Ascending aorta (tissue), 2 donors: ENCODE measurements around the gene SERTAD2. TPM values are rescaled to one million over a fixed set of nuclear protein-coding genes. Genes with fewer than 3 reads are reported as not detected.

ENCODE experiments used
- DNase-seq, 2 donors: peaks; one replicate each; pipeline ENCODE4 v3.0.0-alpha.2; 2019; ENCODE audit warnings: low spot score in 2 of 2
- H3K27ac ChIP-seq, 2 donors: fragments of 200-600 bp; sonication (generic); one replicate each; pipeline ENCODE4 v1.5.1; 2016 to 2017; ENCODE audit warnings: mild to moderate bottlenecking in 1 of 2
- H3K27me3 ChIP-seq: fragments of 200-600 bp; sonication (generic); one replicate; pipeline ENCODE4 v1.5.1; 2017
- H3K36me3 ChIP-seq, 2 donors: fragments of 200-600 bp; sonication (generic); one replicate each; pipeline ENCODE4 v1.5.1; 2016
- H3K4me1 ChIP-seq, 2 donors: fragments of 200-600 bp; sonication (generic); one replicate each; pipeline ENCODE4 v1.5.1; 2016 to 2017; ENCODE audit warnings: mild to moderate bottlenecking in 1 of 2
- H3K4me3 ChIP-seq, 2 donors: fragments of 200-600 bp; sonication (generic); one replicate each; pipeline ENCODE4 v1.5.1; 2016 to 2017; ENCODE audit warnings: mild to moderate bottlenecking in 1 of 2
- H3K9me3 ChIP-seq, 2 donors: fragments of 200-600 bp; sonication (generic); one replicate each; pipeline ENCODE4 v1.5.1; 2016
- CTCF ChIP-seq, 3 experiments: fragments of 200-600 bp in 2 of 3; fragments of 450-650 bp in 1 of 3; sonication (generic) in 2 of 3; IDR thresholded peaks; one replicate each; pipeline ENCODE4 v1.5.1; 2016 to 2019; ENCODE audit warnings: antibody characterized with exemption in 3 of 3, mild to moderate bottlenecking in 1 of 3, moderate library complexity in 1 of 3
- intact Hi-C: fragments of 100-400 bp; cut with DNase I; formaldehyde crosslinking; loops from one replicate; pipeline ENCODE4 v1.15.1; 2023
- total RNA-seq: library from RNA; depleted of rRNA; stranded (reverse); fragments of >200 nt; gene quantifications from one replicate; pipeline ENCODE4 v1.1.0, GENCODE V29; 2016

The SERTAD2 gene
- total RNA-seq, 1 donor from 2014 or later = 8.7 TPM

- H3K4me1 ChIP-seq = peaks cover 0 to 3% of the 10 kb centered on the region in 2 donors
- no peaks in the 10 kb centered on the region for H3K9me3 ChIP-seq
- no peaks in the 10 kb centered on the region for H3K36me3 ChIP-seq
- intact Hi-C loops = no loop called here
- no peak for TF ChIP-seq CTCF (IDR thresholded peaks at IDR 0.05)
- no peak for DNase-seq
- H3K27me3 ChIP-seq = no peaks in the 10 kb centered on the region
- no peak overlapping the region for H3K4me3 ChIP-seq
- no peak overlapping the region for H3K27ac ChIP-seq
Measured at GRCh38 chr2:64665709-64666108, 12.0 kb upstream of the SERTAD2 start.

GRCh38 chr2:64663402-64663801, 9.7 kb upstream of the SERTAD2 start:
- no peaks in the 10 kb centered on the region for H3K9me3 ChIP-seq
- intact Hi-C loops = no loop called here
- no peak for DNase-seq
- H3K4me1 ChIP-seq = peaks cover 0 to 3% of the 10 kb centered on the region in 2 donors
- H3K27me3 ChIP-seq = no peaks in the 10 kb centered on the region
- H3K36me3 ChIP-seq = no peaks in the 10 kb centered on the region
- no peak overlapping the region for H3K4me3 ChIP-seq
- no peak for TF ChIP-seq CTCF (IDR thresholded peaks at IDR 0.05)
- H3K27ac ChIP-seq = no peak overlapping the region

DNA sequence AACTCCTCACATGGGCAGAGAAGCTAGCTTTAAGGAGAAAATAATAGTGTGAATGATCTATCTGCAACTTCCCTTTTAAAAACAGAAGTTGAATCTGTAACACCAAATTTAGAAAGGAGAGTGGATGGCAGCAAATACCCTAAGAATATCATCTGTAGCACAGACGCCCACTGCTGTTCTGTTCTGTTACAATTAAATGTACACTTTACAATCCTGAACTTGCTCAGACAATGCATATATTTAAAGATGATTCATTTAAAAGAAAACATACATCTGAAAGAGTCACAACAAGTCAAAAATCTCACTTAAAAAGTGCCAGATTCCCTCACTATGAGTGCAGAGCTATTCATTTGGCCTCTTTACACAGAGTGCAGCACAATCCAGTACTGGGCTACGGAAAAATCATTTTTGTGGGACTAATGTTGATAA, 8.0 kb upstream of the SERTAD2 start:
- intact Hi-C loops = no loop called here
- Histone ChIP-seq H3K9me3 (no peaks in the 10 kb centered on the region), H3K27me3 (no peaks in the 10 kb centered on the region), H3K4me1 (peaks cover 0 to 1% of the 10 kb centered on the region in 2 donors), H3K36me3 (no peaks in the 10 kb centered on the region), H3K4me3 (no peak overlapping the region), H3K27ac (no peak overlapping the region)
- DNase-seq = no peak
- no peak for TF ChIP-seq CTCF (IDR thresholded peaks at IDR 0.05)

GRCh38 chr2:64659252-64659651, 5.5 kb upstream of the SERTAD2 start:
- no peak overlapping the region for H3K27ac ChIP-seq
- TF ChIP-seq CTCF (IDR thresholded peaks at IDR 0.05) = no peak
- H3K27me3 ChIP-seq = no peaks in the 10 kb centered on the region
- no peak overlapping the region for H3K4me3 ChIP-seq
- peaks cover 0 to 4% of the 10 kb centered on the region in 2 donors for H3K4me1 ChIP-seq
- no peaks in the 10 kb centered on the region for H3K36me3 ChIP-seq
- H3K9me3 ChIP-seq = no peaks in the 10 kb centered on the region
- intact Hi-C loops = no loop called here
- no peak for DNase-seq

GRCh38 chr2:64658269-64658668, 4.6 kb upstream of the SERTAD2 start:
- Histone ChIP-seq H3K4me3 (no peak overlapping the region), H3K27me3 (no peaks in the 10 kb centered on the region), H3K4me1 (peaks cover 0 to 4% of the 10 kb centered on the region in 2 donors), H3K9me3 (no peaks in the 10 kb centered on the region), H3K36me3 (no peaks in the 10 kb centered on the region), H3K27ac (no peak overlapping the region)
- no peak for TF ChIP-seq CTCF (IDR thresholded peaks at IDR 0.05)
- no peak for DNase-seq
- intact Hi-C loops = no loop called here

- H3K27ac ChIP-seq = no peak overlapping the region
- H3K4me3 ChIP-seq = no peak overlapping the region
- no peaks in the 10 kb centered on the region for H3K36me3 ChIP-seq
- H3K27me3 ChIP-seq = no peaks in the 10 kb centered on the region
- H3K9me3 ChIP-seq = no peaks in the 10 kb centered on the region
- no peak for DNase-seq
- peaks cover 0 to 4% of the 10 kb centered on the region in 2 donors for H3K4me1 ChIP-seq
- TF ChIP-seq CTCF (IDR thresholded peaks at IDR 0.05) = no peak
- intact Hi-C loops = no loop called here
Measured at GRCh38 chr2:64657411-64657810, 3.7 kb upstream of the SERTAD2 start.
